ENCODE results near the gene E2F3. TPM values are rescaled to one million over a fixed set of nuclear protein-coding genes. Genes with fewer than 3 reads are reported as not detected.

Gene E2F3
- total and polyA plus RNA-seq, 2 donors (not counting 3 experiments of a cell fraction or from before 2014, with no cell fraction given): 8.6 to 22.0 TPM

DNA sequence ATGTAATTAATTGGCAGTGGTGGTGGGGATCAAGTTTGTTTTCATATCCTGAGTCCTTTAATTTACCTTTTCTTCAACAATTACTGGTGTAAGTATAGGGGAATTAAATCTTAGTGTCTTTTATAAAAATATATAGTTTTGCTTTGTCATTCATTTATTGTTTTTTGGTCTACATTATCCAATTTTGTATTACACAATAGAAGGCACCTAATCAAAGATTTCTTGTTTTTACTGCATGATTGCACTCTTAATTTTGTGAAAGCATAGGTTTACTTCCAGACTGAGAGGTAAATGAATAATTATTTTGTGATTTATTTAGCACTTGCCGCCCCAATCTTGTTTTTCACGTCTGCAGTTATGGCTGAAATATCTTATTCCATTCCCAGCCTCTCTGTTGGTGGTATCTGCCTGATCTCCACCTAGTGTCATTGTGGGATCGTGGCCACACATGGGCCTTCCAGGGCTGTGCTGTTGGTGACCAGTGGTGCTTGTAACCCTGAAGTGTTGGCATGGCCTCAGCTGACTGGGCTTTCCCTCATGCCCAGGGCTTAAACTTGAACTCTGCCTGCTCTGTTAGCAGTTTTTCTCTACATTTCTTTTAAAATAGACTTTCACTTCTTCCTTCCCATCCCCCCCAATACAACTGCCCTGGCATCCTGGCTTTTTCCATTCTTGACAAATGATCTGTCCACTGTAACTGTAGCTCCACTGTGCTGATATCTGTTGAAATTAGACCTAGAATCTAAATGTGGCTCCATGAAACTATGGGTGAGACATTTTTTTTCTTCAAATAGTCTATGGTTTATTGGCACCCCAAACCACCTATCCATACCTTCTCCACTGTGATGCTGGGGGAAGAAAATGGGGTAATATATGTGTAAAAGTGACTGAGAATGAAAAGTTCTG, 24.8 kb downstream of the E2F3 start:
- Histone ChIP-seq H3K27ac (ENCODE audit: insufficient read depth, low read depth, low read length) (no peak overlapping the region), H3K36me3 (ENCODE audit: control insufficient read depth in 2 of 2, extremely low read depth in 1 of 2, insufficient read depth in 2 of 2, low read length in 2 of 2) (peaks cover 2% of the 10 kb centered on the region in 2 experiments), H3K9ac (replicated peaks; ENCODE audit: extremely low read depth, insufficient read depth, low read length) (no peak overlapping the region), H3K9me3 (replicated peaks; ENCODE audit: control insufficient read depth, insufficient read depth, low read length) (no peaks in the 10 kb centered on the region), H3K4me1 (ENCODE audit: control insufficient read depth, extremely low read depth, insufficient read depth, low read length) (no peaks in the 10 kb centered on the region), H2AFZ (ENCODE audit: low read depth, low read length) (no peak overlapping the region), H3K27me3 (ENCODE audit: control insufficient read depth in 2 of 2, insufficient read depth in 2 of 2, low read length in 2 of 2) (no peaks in the 10 kb centered on the region), H3K4me2 (ENCODE audit: insufficient read depth, low read length) (no peak overlapping the region), H3K4me3 (replicated peaks in 1 of 3; ENCODE audit: insufficient read depth in 1 of 3, low read depth in 1 of 3, low read length in 3 of 3) (no peak overlapping the region), H3K9me1 (replicated peaks; ENCODE audit: control insufficient read depth, extremely low read depth, insufficient read depth, low read length) (no peaks in the 10 kb centered on the region), H3K79me2 (ENCODE audit: control insufficient read depth, insufficient read depth, low read length) (peaks cover 90% of the 10 kb centered on the region), H4K20me1 (replicated peaks; ENCODE audit: control insufficient read depth, extremely low read depth, insufficient read depth, low read length) (peaks cover 4% of the 10 kb centered on the region)
- CTCF ChIA-PET: interaction anchor here (1.0 kb wide), 1 partner anchor 22 kb away, joined by 3 read pairs; no protein-coding TSS in a partner anchor
- TF ChIP-seq EZH2 (IDR thresholded peaks at IDR 0.05; ENCODE audit: borderline replicate concordance, low read depth, low read length, severe bottlenecking) (no peak), GATA2 (IDR thresholded peaks at IDR 0.05; ENCODE audit: insufficient read depth, insufficient read length, low read depth, low read length) (no peak), MYC (IDR thresholded peaks at IDR 0.05; ENCODE audit: low read depth, low read length) (no peak), FOS (IDR thresholded peaks at IDR 0.05; ENCODE audit: borderline replicate concordance, insufficient read depth, low read length) (no peak), POLR2A (IDR thresholded peaks at IDR 0.05; ENCODE audit: low read depth, low read length) (no peak), JUN (IDR thresholded peaks at IDR 0.05; ENCODE audit: borderline replicate concordance, insufficient read depth, insufficient read length, low read depth) (no peak), POLR2AphosphoS5 (IDR thresholded peaks at IDR 0.05; ENCODE audit: insufficient read depth, low read depth, low read length) (no peak)
- TF ChIP-seq, protein P1, sequence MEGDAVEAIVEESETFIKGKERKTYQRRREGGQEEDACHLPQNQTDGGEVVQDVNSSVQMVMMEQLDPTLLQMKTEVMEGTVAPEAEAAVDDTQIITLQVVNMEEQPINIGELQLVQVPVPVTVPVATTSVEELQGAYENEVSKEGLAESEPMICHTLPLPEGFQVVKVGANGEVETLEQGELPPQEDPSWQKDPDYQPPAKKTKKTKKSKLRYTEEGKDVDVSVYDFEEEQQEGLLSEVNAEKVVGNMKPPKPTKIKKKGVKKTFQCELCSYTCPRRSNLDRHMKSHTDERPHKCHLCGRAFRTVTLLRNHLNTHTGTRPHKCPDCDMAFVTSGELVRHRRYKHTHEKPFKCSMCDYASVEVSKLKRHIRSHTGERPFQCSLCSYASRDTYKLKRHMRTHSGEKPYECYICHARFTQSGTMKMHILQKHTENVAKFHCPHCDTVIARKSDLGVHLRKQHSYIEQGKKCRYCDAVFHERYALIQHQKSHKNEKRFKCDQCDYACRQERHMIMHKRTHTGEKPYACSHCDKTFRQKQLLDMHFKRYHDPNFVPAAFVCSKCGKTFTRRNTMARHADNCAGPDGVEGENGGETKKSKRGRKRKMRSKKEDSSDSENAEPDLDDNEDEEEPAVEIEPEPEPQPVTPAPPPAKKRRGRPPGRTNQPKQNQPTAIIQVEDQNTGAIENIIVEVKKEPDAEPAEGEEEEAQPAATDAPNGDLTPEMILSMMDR (IDR thresholded peaks at IDR 0.05; ENCODE audit: extremely low read depth in 1 of 2, insufficient read depth in 1 of 2, low read depth in 1 of 2, low read length in 2 of 2): no peak
- TF ChIP-seq, protein P2, sequence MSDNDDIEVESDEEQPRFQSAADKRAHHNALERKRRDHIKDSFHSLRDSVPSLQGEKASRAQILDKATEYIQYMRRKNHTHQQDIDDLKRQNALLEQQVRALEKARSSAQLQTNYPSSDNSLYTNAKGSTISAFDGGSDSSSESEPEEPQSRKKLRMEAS (IDR thresholded peaks at IDR 0.05; ENCODE audit: insufficient read depth, insufficient read length): no peak
- FAIRE-seq: no peak
- dilution Hi-C loops (cut with MboI; ENCODE audit: extremely low pct_ligation_motif_present, low sequenced_read_pairs) (no loop called here), intact Hi-C loops (cut with micrococcal nuclease) (no loop called here)
- POLR2A ChIA-PET: no interaction called here
- DNase-seq (ENCODE audit: low read depth, low spot score): no peak
- BruUV-seq (replicated peaks): no TSS peak
